ENCODE data around the gene TFDP1. TPM values are rescaled to one million over a fixed set of nuclear protein-coding genes. Genes with fewer than 3 reads are reported as not detected.

TFDP1 gene
- total and polyA plus RNA-seq, 12 donors: 16.4 to 51.4 (median 37.5) TPM

DNA sequence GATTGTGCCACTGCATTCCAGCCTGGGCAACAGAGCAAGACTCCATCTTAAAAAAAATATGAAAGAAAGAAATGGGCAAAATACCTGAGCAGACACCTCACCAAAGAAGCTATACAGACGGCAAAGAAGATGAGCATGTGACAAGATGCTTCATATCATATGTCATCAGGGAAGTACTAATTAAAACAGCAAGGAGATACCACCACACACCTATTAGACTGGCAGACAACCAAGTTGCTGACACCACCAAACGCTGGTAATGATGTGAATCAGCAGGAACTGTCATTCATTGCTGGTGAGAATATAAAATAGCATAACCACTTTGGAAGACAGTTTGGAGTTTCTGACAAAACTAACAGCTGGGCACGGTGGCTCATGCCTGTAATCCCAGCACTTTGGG is 11.5 kb upstream of the TFDP1 start:
- no peak for DNase-seq
- no peak for ATAC-seq
- Histone ChIP-seq H3K27ac (no peak overlapping the region), H3K27me3 (peaks cover 0 to 10% (median 0%) of the 10 kb centered on the region in 7 donors), H3K9me3 (peaks cover 0 to 44% (median 14%) of the 10 kb centered on the region in 11 donors), H3K4me1 (no peaks in the 10 kb centered on the region), H3K4me3 (no peak overlapping the region), H3K36me3 (no peaks in the 10 kb centered on the region)
- WGBS, 2 donors: 76 to 80% methylated on average over 3 of the region's 3 CpGs
- TF ChIP-seq, protein P1, sequence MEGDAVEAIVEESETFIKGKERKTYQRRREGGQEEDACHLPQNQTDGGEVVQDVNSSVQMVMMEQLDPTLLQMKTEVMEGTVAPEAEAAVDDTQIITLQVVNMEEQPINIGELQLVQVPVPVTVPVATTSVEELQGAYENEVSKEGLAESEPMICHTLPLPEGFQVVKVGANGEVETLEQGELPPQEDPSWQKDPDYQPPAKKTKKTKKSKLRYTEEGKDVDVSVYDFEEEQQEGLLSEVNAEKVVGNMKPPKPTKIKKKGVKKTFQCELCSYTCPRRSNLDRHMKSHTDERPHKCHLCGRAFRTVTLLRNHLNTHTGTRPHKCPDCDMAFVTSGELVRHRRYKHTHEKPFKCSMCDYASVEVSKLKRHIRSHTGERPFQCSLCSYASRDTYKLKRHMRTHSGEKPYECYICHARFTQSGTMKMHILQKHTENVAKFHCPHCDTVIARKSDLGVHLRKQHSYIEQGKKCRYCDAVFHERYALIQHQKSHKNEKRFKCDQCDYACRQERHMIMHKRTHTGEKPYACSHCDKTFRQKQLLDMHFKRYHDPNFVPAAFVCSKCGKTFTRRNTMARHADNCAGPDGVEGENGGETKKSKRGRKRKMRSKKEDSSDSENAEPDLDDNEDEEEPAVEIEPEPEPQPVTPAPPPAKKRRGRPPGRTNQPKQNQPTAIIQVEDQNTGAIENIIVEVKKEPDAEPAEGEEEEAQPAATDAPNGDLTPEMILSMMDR (IDR thresholded peaks at IDR 0.05): no peak
- intact Hi-C loops (cut with DNase I): no loop called here

DNA sequence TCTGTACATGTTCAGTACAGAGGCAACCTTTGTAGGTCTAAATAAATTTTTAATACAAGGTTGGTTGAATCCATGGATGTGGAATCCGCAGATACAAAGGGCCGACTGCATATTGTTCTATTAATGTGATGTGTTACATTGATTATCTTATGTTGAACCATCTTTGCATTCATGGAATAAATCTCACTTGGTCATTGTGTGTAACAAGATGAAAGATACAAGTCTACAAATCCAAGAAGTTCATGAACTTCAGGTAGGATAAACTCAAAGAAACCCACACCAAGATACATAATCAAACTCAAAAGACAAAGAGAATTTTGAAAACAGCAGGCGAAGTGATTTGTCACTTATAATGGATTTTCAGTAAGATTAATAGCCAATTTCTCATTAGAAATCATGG is 8.0 kb upstream of the TFDP1 start:
- Histone ChIP-seq H3K4me3 (no peak overlapping the region), H3K36me3 (no peaks in the 10 kb centered on the region), H3K9me3 (peaks cover 0 to 46% (median 14%) of the 10 kb centered on the region in 11 donors), H3K27me3 (no peaks in the 10 kb centered on the region), H3K27ac (no peak overlapping the region), H3K4me1 (no peaks in the 10 kb centered on the region)
- no peak for DNase-seq
- TF ChIP-seq, protein P1 (IDR thresholded peaks at IDR 0.05): no peak
- WGBS, 2 donors: 69 to 81% methylated on average over 3 of the region's 3 CpGs
- ATAC-seq: no peak
- intact Hi-C loops (cut with DNase I): no loop called here

DNA sequence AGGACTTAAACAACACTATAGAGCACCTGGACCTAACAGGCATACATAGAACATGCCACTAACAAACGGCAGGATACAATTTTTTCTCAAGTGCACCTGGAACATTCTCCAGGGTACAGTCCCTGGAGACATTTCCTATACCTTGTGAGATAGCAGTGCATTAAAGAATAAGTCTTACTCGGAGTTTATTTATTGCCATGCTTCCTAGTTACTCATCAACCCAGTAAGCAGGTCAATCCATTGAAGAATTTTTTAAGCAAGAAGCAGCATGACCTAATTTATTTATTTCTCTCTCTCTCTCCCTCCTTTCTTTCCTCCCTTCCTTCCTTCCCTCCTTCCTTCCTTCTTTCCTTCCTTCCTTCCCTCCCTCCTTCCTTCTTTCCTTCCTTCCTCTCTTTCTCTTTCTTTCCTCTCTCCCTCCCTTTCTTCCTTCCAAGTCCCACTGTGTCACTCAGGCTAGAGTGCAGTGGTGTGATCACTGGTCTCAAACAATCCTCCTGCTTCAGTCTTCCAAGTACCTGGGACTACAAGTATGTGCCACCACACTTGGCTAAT is 6.6 kb upstream of the TFDP1 start:
- no peaks in the 10 kb centered on the region for H3K27me3 ChIP-seq
- H3K27ac ChIP-seq: no peak overlapping the region
- H3K36me3 ChIP-seq: no peaks in the 10 kb centered on the region
- TF ChIP-seq, protein P1 (IDR thresholded peaks at IDR 0.05): no peak
- H3K9me3 ChIP-seq: peaks cover 0 to 37% (median 14%) of the 10 kb centered on the region in 11 donors
- ATAC-seq: no peak
- 88 to 91% methylated on average over 2 of the region's 2 CpGs for WGBS, 2 donors
- no peaks in the 10 kb centered on the region for H3K4me1 ChIP-seq
- DNase-seq: no peak
- no peak overlapping the region for H3K4me3 ChIP-seq
- intact Hi-C loops (cut with DNase I): no loop called here

DNA sequence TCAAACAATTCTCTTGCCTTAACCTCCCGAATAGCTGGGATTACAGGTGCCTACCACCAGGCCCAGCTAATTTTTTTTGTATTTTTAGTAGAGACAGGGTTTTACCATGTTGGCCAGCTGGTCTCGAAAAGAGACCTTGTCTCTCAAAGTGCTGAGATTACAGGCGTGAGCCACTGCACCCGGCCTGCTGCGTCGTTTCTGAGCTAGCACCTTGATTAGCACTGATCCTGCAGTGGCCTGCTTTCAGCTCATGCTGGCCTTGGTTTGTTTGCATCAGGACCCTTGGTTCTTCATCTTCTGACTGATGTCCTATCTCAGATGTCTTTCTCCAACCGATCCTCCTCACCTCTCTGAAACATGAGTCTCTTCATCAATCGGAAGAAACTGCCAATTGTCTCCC is 4.9 kb upstream of the TFDP1 start:
- no peak overlapping the region for H3K27ac ChIP-seq
- no peak for DNase-seq

More for the DNA sequence above, 4.9 kb upstream of the TFDP1 start:
- ATAC-seq: no peak
- TF ChIP-seq, protein P1 (IDR thresholded peaks at IDR 0.05): no peak
- Histone ChIP-seq H3K9me3 (peaks cover 0 to 35% (median 14%) of the 10 kb centered on the region in 11 donors), H3K36me3 (no peaks in the 10 kb centered on the region), H3K4me3 (no peak overlapping the region), H3K27me3 (no peaks in the 10 kb centered on the region), H3K4me1 (no peaks in the 10 kb centered on the region)
- intact Hi-C loops (cut with DNase I): no loop called here
- 87 to 92% methylated on average over 8 of the region's 8 CpGs for WGBS, 2 donors

Measured in heart right ventricle (tissue), 16 donors.